Measurements from ENCODE around the gene ZSWIM8. TPM values are rescaled to one million over a fixed set of nuclear protein-coding genes. Genes with fewer than 3 reads are reported as not detected.

The ZSWIM8 gene
- total RNA-seq, 6 experiments from 2014 or later = 52.2 to 107 (median 77.5) TPM

DNA sequence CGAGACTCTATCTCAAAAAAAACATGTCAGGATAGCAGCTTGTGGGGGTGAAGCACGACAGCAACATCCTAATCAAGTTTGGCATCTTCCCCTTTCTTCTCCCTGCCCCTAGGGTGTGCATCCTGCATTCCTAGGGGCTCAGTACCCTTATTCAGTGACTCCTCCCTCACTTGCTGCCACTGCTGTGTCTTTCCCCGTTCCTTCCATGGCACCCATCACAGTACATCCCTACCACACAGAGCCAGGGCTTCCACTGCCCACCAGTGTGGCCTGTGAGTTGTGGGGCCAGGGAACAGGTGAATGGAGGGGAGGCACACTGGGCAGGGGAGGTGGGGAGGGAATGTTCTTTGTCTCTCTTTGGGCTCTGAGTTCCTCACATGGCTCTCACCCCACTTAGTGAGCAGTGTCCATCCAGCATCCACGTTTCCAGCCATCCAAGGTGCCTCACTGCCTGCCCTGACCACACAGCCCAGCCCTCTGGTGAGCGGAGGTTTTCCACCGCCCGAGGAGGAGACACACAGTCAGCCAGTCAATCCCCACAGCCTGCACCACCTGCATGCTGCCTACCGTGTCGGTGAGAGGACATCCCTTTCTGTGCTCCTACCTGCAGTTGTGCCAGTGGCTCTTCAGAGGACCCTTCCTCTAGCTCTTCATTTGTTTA, 14.6 kb downstream of the ZSWIM8 start:
- Histone ChIP-seq H3K9me3 (no peaks in the 10 kb centered on the region), H3K27me3 (no peaks in the 10 kb centered on the region), H3K36me3 (peaks cover 3 to 87% (median 40%) of the 10 kb centered on the region in 4 donors), H3K4me1 (no peaks in the 10 kb centered on the region), H3K27ac (no peak overlapping the region), H3K4me3 (no peak overlapping the region)
- DNase-seq (peak in 1 of 3 donors; percentile 22), ATAC-seq (peak in 2 of 4 donors; percentile 2 to 3)
- WGBS (ENCODE audit: insufficient coverage, low coverage, low lambda C conversion rate, missing lambda C conversion rate) = 73% methylated on average over 5 of the region's 9 CpGs
- intact Hi-C loops (cut with DNase I) = no loop called here
- TF ChIP-seq CTCF (IDR thresholded peaks at IDR 0.05) (no peak), POLR2A (IDR thresholded peaks at IDR 0.05) (no peak)

DNA sequence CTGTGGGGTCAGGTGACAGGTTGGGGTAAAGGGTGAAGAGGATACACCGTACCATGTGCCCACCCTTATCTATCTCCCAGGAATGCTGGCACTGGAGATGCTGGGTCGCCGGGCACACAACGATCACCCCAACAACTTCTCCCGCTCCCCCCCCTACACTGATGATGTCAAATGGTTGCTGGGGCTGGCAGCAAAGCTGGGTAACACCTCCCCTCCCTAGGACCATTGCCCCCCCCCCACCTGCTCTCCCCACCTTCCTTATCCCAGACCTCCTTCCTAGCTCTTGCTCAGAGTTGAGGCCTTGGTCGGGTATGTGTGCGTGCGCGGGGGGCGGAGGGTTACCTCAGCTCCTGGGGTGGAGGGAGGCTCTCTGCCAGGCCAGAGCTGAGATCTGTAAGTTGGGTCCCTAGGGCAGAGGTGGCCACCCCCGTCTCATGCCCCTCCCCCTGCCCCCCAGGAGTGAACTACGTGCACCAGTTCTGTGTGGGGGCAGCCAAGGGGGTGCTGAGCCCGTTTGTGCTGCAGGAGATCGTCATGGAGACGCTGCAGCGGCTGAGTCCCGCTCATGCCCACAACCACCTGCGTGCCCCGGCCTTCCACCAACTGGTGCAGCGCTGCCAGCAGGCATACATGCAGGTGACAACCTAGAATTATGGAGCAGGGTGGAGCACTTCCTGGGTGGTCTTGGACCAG, 15.3 kb downstream of the ZSWIM8 start:
- H3K36me3 ChIP-seq = peaks cover 3 to 86% (median 37%) of the 10 kb centered on the region in 4 donors
- no peaks in the 10 kb centered on the region for H3K4me1 ChIP-seq
- no peaks in the 10 kb centered on the region for H3K9me3 ChIP-seq
- H3K27ac ChIP-seq = no peak overlapping the region
- ATAC-seq (peak in 1 of 4 donors; percentile 2), DNase-seq (peak in 1 of 3 donors; percentile 20)
- whole genome bisulfite sequencing (ENCODE audit: insufficient coverage, low coverage, low lambda C conversion rate, missing lambda C conversion rate) = 76% methylated on average over 3 of the region's 20 CpGs
- no peak overlapping the region for H3K4me3 ChIP-seq
- TF ChIP-seq POLR2A (IDR thresholded peaks at IDR 0.05) = no peak
- no peak for TF ChIP-seq CTCF (IDR thresholded peaks at IDR 0.05)
- no peaks in the 10 kb centered on the region for H3K27me3 ChIP-seq
- intact Hi-C loops (cut with DNase I) = no loop called here

DNA sequence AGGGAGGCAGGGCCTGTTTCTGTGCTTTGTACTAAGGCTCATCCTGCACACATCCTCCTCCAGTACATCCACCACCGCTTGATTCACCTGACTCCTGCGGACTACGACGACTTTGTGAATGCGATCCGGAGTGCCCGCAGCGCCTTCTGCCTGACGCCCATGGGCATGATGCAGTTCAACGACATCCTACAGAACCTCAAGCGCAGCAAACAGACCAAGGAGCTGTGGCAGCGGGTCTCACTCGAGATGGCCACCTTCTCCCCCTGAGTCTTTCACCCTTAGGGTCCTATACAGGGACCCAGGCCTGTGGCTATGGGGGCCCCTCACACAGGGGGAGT, 15.8 kb downstream of the ZSWIM8 start:
- Histone ChIP-seq H3K4me1 (no peaks in the 10 kb centered on the region), H3K27ac (no peak overlapping the region), H3K4me3 (no peak overlapping the region), H3K27me3 (no peaks in the 10 kb centered on the region), H3K36me3 (peaks cover 3 to 86% (median 39%) of the 10 kb centered on the region in 4 donors), H3K9me3 (no peaks in the 10 kb centered on the region)
- intact Hi-C loops (cut with DNase I) = no loop called here
- DNase-seq (no peak), ATAC-seq (no peak)
- no peak for TF ChIP-seq POLR2A (IDR thresholded peaks at IDR 0.05)
- TF ChIP-seq CTCF (IDR thresholded peaks at IDR 0.05) = no peak
- WGBS (ENCODE audit: insufficient coverage, low coverage, low lambda C conversion rate, missing lambda C conversion rate) = no CpG with 5 or more reads among the region's 13 CpGs

DNA sequence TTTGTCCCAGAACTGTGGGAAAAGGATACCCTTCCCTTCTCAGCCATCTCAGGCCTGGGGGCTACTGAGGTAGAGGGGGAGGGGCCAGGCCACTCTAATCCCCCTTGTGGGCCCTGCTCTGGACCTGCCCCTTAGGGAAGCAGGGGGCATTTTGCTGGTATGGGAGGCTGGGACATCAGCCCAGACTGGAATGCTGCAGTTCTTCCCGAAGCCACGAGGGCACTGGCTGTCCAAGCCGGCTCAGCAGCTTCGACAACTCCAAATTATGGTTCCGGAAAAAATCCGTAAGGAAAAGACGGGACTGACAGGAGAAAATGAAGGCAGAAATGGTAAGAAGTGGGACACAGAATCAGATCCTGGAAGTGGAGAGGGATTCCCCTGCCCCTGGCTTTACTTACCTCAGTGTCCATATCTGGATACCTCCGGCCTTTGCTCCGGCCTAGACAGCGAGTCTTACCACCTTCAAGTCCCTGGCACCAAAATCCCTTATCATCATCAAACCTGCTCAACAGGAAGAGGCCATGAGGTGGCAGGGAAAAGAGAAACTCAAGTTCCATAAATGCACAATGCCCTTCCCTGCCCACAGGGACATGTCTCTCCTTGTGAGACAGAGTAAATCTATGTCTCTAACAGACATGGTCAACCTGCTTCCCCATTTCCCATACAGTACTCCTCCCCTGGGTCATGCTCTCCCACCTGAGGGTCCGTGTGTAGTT, 17.0 kb downstream of the ZSWIM8 start:
- H3K27me3 ChIP-seq = no peaks in the 10 kb centered on the region
- WGBS (ENCODE audit: insufficient coverage, low coverage, low lambda C conversion rate, missing lambda C conversion rate) = 73% methylated on average over 9 of the region's 11 CpGs
- TF ChIP-seq POLR2A (IDR thresholded peaks at IDR 0.05) = no peak
- TF ChIP-seq CTCF (IDR thresholded peaks at IDR 0.05) = no peak
- H3K27ac ChIP-seq = no peak overlapping the region
- intact Hi-C loops (cut with DNase I) = no loop called here
- no peak for ATAC-seq
- no peak overlapping the region for H3K4me3 ChIP-seq
- no peaks in the 10 kb centered on the region for H3K4me1 ChIP-seq
- DNase-seq = peak in 1 of 3 donors; percentile 8
- peaks cover 3 to 79% (median 37%) of the 10 kb centered on the region in 4 donors for H3K36me3 ChIP-seq
- H3K9me3 ChIP-seq = no peaks in the 10 kb centered on the region
